Neural crest cell (in vitro differentiated cells): ENCODE measurements around the gene SLC23A3. TPM values are rescaled to one million over a fixed set of nuclear protein-coding genes. Genes with fewer than 3 reads are reported as not detected.
A peak's percentile ranks its signal among the peaks of the same experiment; 100 is the strongest.

Source experiments
- DNase-seq: peaks from one replicate; pipeline ENCODE4 v3.0.0; 2021; ENCODE audit warnings: low read depth, mixed read lengths, low spot score
- H3K27ac Mint-ChIP-seq: one replicate; pipeline ENCODE4 v1.8.0; 2021; ENCODE audit warnings: mild to moderate bottlenecking, mixed read lengths; ENCODE audit not compliant: unreplicated experiment
- H3K27me3 Mint-ChIP-seq: 2 replicates; pipeline ENCODE4 v1.8.0; 2021; ENCODE audit warnings: low read depth, mild to moderate bottlenecking, mixed read lengths
- H3K36me3 Mint-ChIP-seq: 2 replicates; pipeline ENCODE4 v1.8.0; 2021; ENCODE audit warnings: low read depth, mild to moderate bottlenecking, mixed read lengths
- H3K4me1 Mint-ChIP-seq: 2 replicates; pipeline ENCODE4 v1.8.0; 2021; ENCODE audit warnings: mixed read lengths
- H3K4me3 Mint-ChIP-seq: one replicate; pipeline ENCODE4 v1.8.0; 2021; ENCODE audit warnings: mild to moderate bottlenecking, mixed read lengths
- H3K9me3 Mint-ChIP-seq: 2 replicates; pipeline ENCODE4 v1.8.0; 2021; ENCODE audit warnings: mixed read lengths
- CTCF ChIP-seq: fragments of 200-600 bp; sonication (generic); conservative IDR thresholded peaks from 2 replicates; pipeline ENCODE4 v1.5.0; 2021; ENCODE audit warnings: antibody characterized with exemption, mild to moderate bottlenecking
- total RNA-seq: library from RNA; stranded (reverse); gene quantifications from 2 replicates; pipeline ENCODE4 v1.2.1, GENCODE V29; 2021

The SLC23A3 gene
- total RNA-seq, 1 donor from 2014 or later = 1.5 TPM

GRCh38 chr2:219178377-219179175, 8.7 kb upstream of the SLC23A3 start:
- no peaks in the 10 kb centered on the region for H3K27me3 Mint-ChIP-seq
- H3K4me3 Mint-ChIP-seq = peak overlapping the region; percentile 89
- no peak for DNase-seq
- TF ChIP-seq CTCF = peak; percentile 9
- peaks cover 27% of the 10 kb centered on the region for H3K4me1 Mint-ChIP-seq
- H3K36me3 Mint-ChIP-seq = peaks cover 3% of the 10 kb centered on the region
- H3K9me3 Mint-ChIP-seq = no peaks in the 10 kb centered on the region
- peak overlapping the region; percentile 90 for H3K27ac Mint-ChIP-seq

- peak within 1 kb of the TSS; percentile 95 for H3K4me3 Mint-ChIP-seq
- DNase-seq = peak; percentile 66
- no peaks in the 10 kb centered on the region for H3K27me3 Mint-ChIP-seq
- H3K36me3 Mint-ChIP-seq = peaks cover under 1% of the 10 kb centered on the region
- peak; percentile 46 for TF ChIP-seq CTCF
- H3K4me1 Mint-ChIP-seq = peaks cover 27% of the 10 kb centered on the region
- peak within 1 kb of the TSS; percentile 93 for H3K27ac Mint-ChIP-seq
- H3K9me3 Mint-ChIP-seq = no peaks in the 10 kb centered on the region
Observed at GRCh38 chr2:219177552-219178376, 7.9 kb upstream of the SLC23A3 start, which contains the start of gene RETREG2. Gene RETREG2, plus strand, starts transcription at chr2:219178275. Its CDS starts 78 bp downstream, at chr2:219178353.

- Mint-ChIP-seq H3K4me1 (peaks cover 27% of the 10 kb centered on the region), H3K27ac (peak within 1 kb of the TSS; percentile 93), H3K27me3 (no peaks in the 10 kb centered on the region), H3K9me3 (no peaks in the 10 kb centered on the region), H3K4me3 (peak within 1 kb of the TSS; percentile 95), H3K36me3 (no peaks in the 10 kb centered on the region)
- peak; percentile 61 for DNase-seq
- no peak for TF ChIP-seq CTCF
Observed at GRCh38 chr2:219176818-219177551, 7.2 kb upstream of the SLC23A3 start, which contains the start of gene CNPPD1. Gene CNPPD1, minus strand, starts transcription at chr2:219176925. Its CDS starts 97 bp downstream, at chr2:219176828.

GRCh38 chr2:219175928-219176817, 6.3 kb upstream of the SLC23A3 start:
- no peak overlapping the region for H3K27ac Mint-ChIP-seq
- no peak for DNase-seq

More at GRCh38 chr2:219175928-219176817, 6.3 kb upstream of the SLC23A3 start:
- Mint-ChIP-seq H3K36me3 (peaks cover 2% of the 10 kb centered on the region), H3K4me1 (peaks cover 27% of the 10 kb centered on the region), H3K9me3 (no peaks in the 10 kb centered on the region), H3K4me3 (peak overlapping the region; percentile 84), H3K27me3 (no peaks in the 10 kb centered on the region)
- peak; percentile 43 for TF ChIP-seq CTCF
